ENCODE measurements around the gene TREML2.

- TF ChIP-seq CTCF (IDR thresholded peaks at IDR 0.05) (no peak), POLR2A (IDR thresholded peaks at IDR 0.05) (no peak)
Measured at GRCh38 chr6:41201764-41202173, 820 bp upstream of the TREML2 start.

Data from Peyer's patch (tissue), 4 donors.